ENCODE results near the gene CTR9. TPM values are rescaled to one million over a fixed set of nuclear protein-coding genes. Genes with fewer than 3 reads are reported as not detected.
A peak's percentile ranks its signal among the peaks of the same experiment; 100 is the strongest.

The CTR9 gene
- total and polyA plus RNA-seq, 2 of the 13 experiments (the other 11 are each of a cell fraction or from before 2014, with no cell fraction given): 6.6 to 22.1 TPM

GRCh38 chr11:10743354-10744000 is 7.6 kb upstream of the CTR9 start:
- H3K4me3 ChIP-seq (replicated peaks in 1 of 3; ENCODE audit: insufficient read depth in 1 of 3, low read depth in 2 of 3, low read length in 3 of 3): no peak overlapping the region
- H3K9ac ChIP-seq (ENCODE audit: insufficient read depth, low read depth, low read length): no peak overlapping the region
- intact Hi-C loops (cut with micrococcal nuclease; ENCODE audit: unreplicated experiment) (no loop called here), in situ Hi-C loops (cut with HindIII; ENCODE audit: extremely low pct_ligation_motif_present, low pct_unique_long_range_greater_than_20kb) (no loop called here)
- no peak for TF ChIP-seq ZNF841 (CRISPR knock-in tag; IDR thresholded peaks at IDR 0.05; ENCODE audit: borderline replicate concordance)
- TF ChIP-seq RARG (CRISPR knock-in tag; IDR thresholded peaks at IDR 0.05; ENCODE audit: low read depth): no peak
- TF ChIP-seq ZNF337 (CRISPR knock-in tag; IDR thresholded peaks at IDR 0.05; ENCODE audit: borderline replicate concordance, low read depth): no peak
- no peak for TF ChIP-seq CEBPZ (IDR thresholded peaks at IDR 0.05; ENCODE audit: low read length)
- no peak for TF ChIP-seq XRCC5 (optimal IDR thresholded peaks at IDR 0.05; ENCODE audit: low read length)
- TF ChIP-seq ZNF331 (CRISPR knock-in tag; IDR thresholded peaks at IDR 0.05): no peak
- DNase-seq (ENCODE audit: low spot score): no peak
- no peaks in the 10 kb centered on the region for H4K20me1 ChIP-seq (ENCODE audit: insufficient read depth, low read length)
- ChIA-PET POLR2A (interaction anchor here (1.3 kb wide), 1 partner anchor 8 kb away, joined by 6 read pairs; the partner anchor contains the start of gene CTR9), CTCF (ENCODE audit: low intra/inter-chr PET ratio, low total read pairs) (no interaction called here)
- 14% methylated on average over 11 of the region's 13 CpGs for WGBS (ENCODE audit: low lambda C conversion rate)
- no peak overlapping the region for H2AFZ ChIP-seq (ENCODE audit: low read length)
- H3K27me3 ChIP-seq (ENCODE audit: control insufficient read depth in 1 of 2, insufficient read depth in 2 of 2, low read length in 2 of 2): peaks cover 2 to 8% of the 10 kb centered on the region in 2 experiments; a peak in 2 of 5 replicates
- no peak for FAIRE-seq
- 0 out of 2 replicates have a peak overlapping the region, but pooled peaks have one; percentile 8 for H3K4me2 ChIP-seq (ENCODE audit: low read depth, low read length)
- H3K36me3 ChIP-seq (replicated peaks in 1 of 2; ENCODE audit: control insufficient read depth in 1 of 2, insufficient read depth in 2 of 2, low read length in 2 of 2): no peaks in the 10 kb centered on the region
- no peaks in the 10 kb centered on the region for H3K9me3 ChIP-seq (ENCODE audit: low read length)
- H3K4me1 ChIP-seq (ENCODE audit: insufficient read depth, low read length): peaks cover 16% of the 10 kb centered on the region
- no peak for ATAC-seq
- no TSS peak for BruUV-seq (replicated peaks)
- no peak overlapping the region for H3K27ac ChIP-seq (ENCODE audit: extremely low read length, insufficient read depth, low read length)
- no peaks in the 10 kb centered on the region for H3K79me2 ChIP-seq (ENCODE audit: insufficient read depth, low read length)

All from HepG2 (cell line).